Loucy (cell line): ENCODE results near the gene RUNX2.

Experiments
- EZH2phosphoT487 ChIP-seq: fragments of 200-600 bp; IDR thresholded peaks from 2 replicates; pipeline ENCODE4 v1.6.1; 2018; ENCODE audit warnings: antibody characterized with exemption, mild to moderate bottlenecking, moderate library complexity, borderline replicate concordance
- TF ChIP-seq, protein P1 (sequence below): fragments of 200-600 bp; sonication (generic); conservative IDR thresholded peaks from 2 replicates; pipeline ENCODE4 v1.5.1; 2014; ENCODE audit warnings: mild to moderate bottlenecking, antibody characterized with exemption, low read length

DNA sequence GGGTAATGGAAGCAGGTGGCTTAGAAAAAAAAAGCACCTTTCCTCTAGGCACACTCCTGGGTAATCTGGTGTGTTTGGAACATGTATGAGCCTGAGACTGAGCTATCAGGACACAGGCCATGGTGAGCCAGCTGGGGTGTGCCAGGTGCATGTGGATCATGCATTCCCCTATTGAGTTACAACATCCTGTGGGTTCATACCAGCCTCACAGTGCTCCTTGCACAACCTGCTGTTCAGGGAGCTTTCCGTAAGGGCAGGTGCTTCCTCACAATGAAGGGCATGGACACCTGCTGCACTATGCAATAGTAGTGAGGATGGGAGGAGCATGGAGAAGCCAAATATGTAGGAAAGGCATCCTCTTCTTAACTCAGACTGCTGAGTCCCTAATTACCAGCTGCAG is 246.8 kb downstream of the RUNX2 start:
- TF ChIP-seq, protein P1, sequence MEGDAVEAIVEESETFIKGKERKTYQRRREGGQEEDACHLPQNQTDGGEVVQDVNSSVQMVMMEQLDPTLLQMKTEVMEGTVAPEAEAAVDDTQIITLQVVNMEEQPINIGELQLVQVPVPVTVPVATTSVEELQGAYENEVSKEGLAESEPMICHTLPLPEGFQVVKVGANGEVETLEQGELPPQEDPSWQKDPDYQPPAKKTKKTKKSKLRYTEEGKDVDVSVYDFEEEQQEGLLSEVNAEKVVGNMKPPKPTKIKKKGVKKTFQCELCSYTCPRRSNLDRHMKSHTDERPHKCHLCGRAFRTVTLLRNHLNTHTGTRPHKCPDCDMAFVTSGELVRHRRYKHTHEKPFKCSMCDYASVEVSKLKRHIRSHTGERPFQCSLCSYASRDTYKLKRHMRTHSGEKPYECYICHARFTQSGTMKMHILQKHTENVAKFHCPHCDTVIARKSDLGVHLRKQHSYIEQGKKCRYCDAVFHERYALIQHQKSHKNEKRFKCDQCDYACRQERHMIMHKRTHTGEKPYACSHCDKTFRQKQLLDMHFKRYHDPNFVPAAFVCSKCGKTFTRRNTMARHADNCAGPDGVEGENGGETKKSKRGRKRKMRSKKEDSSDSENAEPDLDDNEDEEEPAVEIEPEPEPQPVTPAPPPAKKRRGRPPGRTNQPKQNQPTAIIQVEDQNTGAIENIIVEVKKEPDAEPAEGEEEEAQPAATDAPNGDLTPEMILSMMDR: no peak
- no peak for TF ChIP-seq EZH2phosphoT487
